Fibroblast of skin of back (primary cell): ENCODE measurements around the gene KIF18B.

Experiments
- DNase-seq: peaks from one replicate; pipeline ENCODE4 v3.0.0-alpha.2; 2013

Gene KIF18B

GRCh38 chr17:44917456-44917855 is 30.1 kb downstream of the KIF18B start:
- DNase-seq = no peak

GRCh38 chr17:44916781-44917241 is 30.8 kb downstream of the KIF18B start:
- DNase-seq = peak; percentile 51

GRCh38 chr17:44915862-44916780 is 31.5 kb downstream of the KIF18B start:
- DNase-seq = no peak

GRCh38 chr17:44915321-44915726 is 32.2 kb downstream of the KIF18B start, which contains the start of gene GFAP:
Gene GFAP, minus strand, starts transcription at chr17:44915500. Its CDS starts 14 bp downstream, at chr17:44915486.
- DNase-seq = no peak

GRCh38 chr17:44914698-44915271 is 32.8 kb downstream of the KIF18B start:
- no peak for DNase-seq

GRCh38 chr17:44914148-44914547 is 33.4 kb downstream of the KIF18B start:
- DNase-seq = no peak

GRCh38 chr17:44913676-44914075 is 33.9 kb downstream of the KIF18B start:
- DNase-seq = no peak

GRCh38 chr17:44912763-44913544 is 34.6 kb downstream of the KIF18B start:
- DNase-seq = no peak

- DNase-seq = peak; percentile 58
Measured at GRCh38 chr17:44911133-44912001, 36.2 kb downstream of the KIF18B start.

- DNase-seq = no peak
Measured at GRCh38 chr17:44910231-44911106, 37.1 kb downstream of the KIF18B start.

- DNase-seq = peak; percentile 90
Measured at GRCh38 chr17:44909681-44910144, 37.9 kb downstream of the KIF18B start.

GRCh38 chr17:44908761-44909326 is 38.7 kb downstream of the KIF18B start:
- DNase-seq = no peak

GRCh38 chr17:44907729-44908470 is 39.7 kb downstream of the KIF18B start:
- DNase-seq = peak; percentile 42

GRCh38 chr17:44906763-44907728 is 40.5 kb downstream of the KIF18B start:
- DNase-seq = no peak

GRCh38 chr17:44906010-44906646 is 41.4 kb downstream of the KIF18B start:
- DNase-seq = peak; percentile 98

GRCh38 chr17:44905006-44906000 is 42.3 kb downstream of the KIF18B start:
- no peak for DNase-seq
